HCT116 (cell line): ENCODE data around the gene GRK2. TPM values are rescaled to one million over a fixed set of nuclear protein-coding genes. Genes with fewer than 3 reads are reported as not detected.

Source experiments
- ATAC-seq: fragments of 200-7000 bp; cut with Tn5 transposase; 2 replicates; pipeline ENCODE4 v1.9.1; 2020; ENCODE audit warnings: mild to moderate bottlenecking, moderate library complexity
- BruUV-seq: library from RNA; stranded (reverse); fragments of 400-500 nt; replicated peaks from 2 replicates; lab custom pipeline; 2021; lab: Mats Ljungman, UMichigan
- CTCF ChIA-PET: fragments of 300-600 bp; sonication (Branson Sonifier 250); formaldehyde crosslinking; loops from one replicate; lab custom pipeline; 2021; ENCODE audit warnings: antibody characterized with exemption; lab: Charles Lee
- POLR2A ChIA-PET: fragments of 300-600, 350-600 bp; sonication (Branson Sonifier 250); formaldehyde crosslinking; loops from one replicate; lab custom pipeline; 2021; ENCODE audit warnings: antibody characterized with exemption; lab: Charles Lee
- RAD21 ChIA-PET, 2 experiments: fragments of 300-600 bp; sonication (Branson Sonifier 250); formaldehyde crosslinking; loops; one replicate each; lab custom pipeline; 2023; ENCODE audit warnings: low total read pairs in 2 of 2; ENCODE audit not compliant: uncharacterized antibody in 2 of 2, unreplicated experiment in 2 of 2, low non-redundant PET in 1 of 2; lab: Charles Lee
- DNase-seq: peaks from one replicate; pipeline ENCODE4 v3.0.0-alpha.2; 2010; ENCODE audit warnings: low read depth, low spot score
- H2AFZ ChIP-seq: fragments of 200-600 bp; shearing (Covaris generic), sonication (generic); 2 replicates; pipeline ENCODE4 v1.6.1; 2017; ENCODE audit warnings: low read depth, mixed run types, mixed read lengths, antibody characterized with exemption, low read length; ENCODE audit not compliant: poor library complexity, severe bottlenecking
- H3K27ac ChIP-seq: 2 replicates; pipeline ENCODE4 v1.5.1; 2012; ENCODE audit warnings: low read depth, low read length
- H3K27me3 ChIP-seq: fragments of 200-600 bp; sonication (generic); 2 replicates; pipeline ENCODE4 v1.6.1; 2016; ENCODE audit warnings: mixed run types, low read length, mixed read lengths; ENCODE audit not compliant: insufficient read depth
- H3K36me3 ChIP-seq, 2 experiments: fragments of 200-500 bp in 1 of 2; fragments of 200-600 bp in 1 of 2; sonication (Bioruptor generic) in 1 of 2; sonication (generic) in 1 of 2; 2 replicates each; pipeline versions ENCODE4 v1.5.1 to v1.6.1; 2014 to 2016; ENCODE audit warnings: low read length in 2 of 2, inconsistent platforms in 1 of 2, mixed read lengths in 1 of 2, mixed run types in 1 of 2; ENCODE audit not compliant: insufficient read depth in 2 of 2, control insufficient read depth in 1 of 2
- H3K4me1 ChIP-seq, 2 experiments: fragments of 200-600 bp in 1 of 2; sonication (generic) in 1 of 2; 2 replicates each; pipeline versions ENCODE4 v1.5.1 to v1.6.1; 2012 to 2017; ENCODE audit warnings: low read length in 2 of 2, inconsistent platforms in 1 of 2, mild to moderate bottlenecking in 1 of 2, mixed read lengths in 1 of 2, mixed run types in 1 of 2, moderate library complexity in 1 of 2; ENCODE audit not compliant: insufficient read depth in 2 of 2, control insufficient read depth in 1 of 2
- H3K4me2 ChIP-seq: fragments of 200-600 bp; sonication (generic); 2 replicates; pipeline ENCODE4 v1.6.1; 2017; ENCODE audit warnings: mixed run types, low read length, mixed read lengths
- H3K4me3 ChIP-seq, 2 experiments: fragments of 200-600 bp in 1 of 2; sonication (generic) in 1 of 2; replicated peaks in 1 of 2; 2 replicates each; pipeline ENCODE4 v1.5.1; 2011 to 2016; ENCODE audit warnings: low read length in 2 of 2, control low read depth in 1 of 2, low read depth in 1 of 2, mild to moderate bottlenecking in 1 of 2, mixed read lengths in 1 of 2, mixed run types in 1 of 2
- H3K79me2 ChIP-seq: fragments of 200-600 bp; sonication (generic); 2 replicates; pipeline ENCODE4 v1.6.1; 2017; ENCODE audit warnings: mild to moderate bottlenecking, mixed run types, low read length, moderate library complexity, mixed read lengths; ENCODE audit not compliant: insufficient read depth
- H3K9ac ChIP-seq: fragments of 200-600 bp; sonication (generic); 2 replicates; pipeline ENCODE4 v1.6.1; 2016; ENCODE audit warnings: low read length, mixed read lengths
- H3K9me2 ChIP-seq: fragments of 200-600 bp; sonication (generic), shearing (Covaris generic); 2 replicates; pipeline ENCODE4 v1.6.1; 2017; ENCODE audit warnings: mixed run types, mild to moderate bottlenecking, moderate library complexity; ENCODE audit not compliant: insufficient read depth
- H3K9me3 ChIP-seq, 2 experiments: fragments of 200-500 bp in 1 of 2; fragments of 200-600 bp in 1 of 2; sonication (Bioruptor generic) in 1 of 2; sonication (generic) in 1 of 2; 2 replicates each; pipeline ENCODE4 v1.6.1; 2014 to 2017; ENCODE audit warnings: low read length in 2 of 2, mixed read lengths in 2 of 2, inconsistent platforms in 1 of 2, low read depth in 1 of 2, mild to moderate bottlenecking in 1 of 2, mixed run types in 1 of 2, moderate library complexity in 1 of 2; ENCODE audit not compliant: control insufficient read depth in 1 of 2, insufficient read depth in 1 of 2
- H4K20me1 ChIP-seq: fragments of 200-600 bp; sonication (generic), shearing (Covaris generic); 2 replicates; pipeline ENCODE4 v1.6.1; 2017; ENCODE audit warnings: mixed run types, mild to moderate bottlenecking, moderate library complexity; ENCODE audit not compliant: insufficient read depth
- ATF3 ChIP-seq: IDR thresholded peaks from 2 replicates; pipeline ENCODE4 v1.6.1; 2012
- CBX3 ChIP-seq: IDR thresholded peaks from 2 replicates; pipeline ENCODE4 v1.6.1; 2012; ENCODE audit warnings: low read depth
- CEBPB ChIP-seq: IDR thresholded peaks from 2 replicates; pipeline ENCODE4 v1.6.1; 2012; ENCODE audit warnings: low read depth
- EGR1 ChIP-seq: IDR thresholded peaks from 2 replicates; pipeline ENCODE4 v1.6.1; 2012; ENCODE audit warnings: low read depth
- ELF1 ChIP-seq: IDR thresholded peaks from 2 replicates; pipeline ENCODE4 v1.6.1; 2012; ENCODE audit warnings: low read depth, borderline replicate concordance
- EZH2phosphoT487 ChIP-seq: fragments of 200-600 bp; IDR thresholded peaks from 2 replicates; pipeline ENCODE4 v1.6.1; 2018; ENCODE audit warnings: antibody characterized with exemption, borderline replicate concordance
- FOSL1 ChIP-seq: IDR thresholded peaks from 2 replicates; pipeline ENCODE4 v1.6.1; 2012; ENCODE audit warnings: low read depth
- JUND ChIP-seq: IDR thresholded peaks from 2 replicates; pipeline ENCODE4 v1.6.1; 2012
- MAX ChIP-seq: IDR thresholded peaks from 2 replicates; pipeline ENCODE4 v1.6.1; 2012
- POLR2A ChIP-seq: IDR thresholded peaks from 2 replicates; pipeline ENCODE4 v1.7.0; 2011; ENCODE audit warnings: borderline replicate concordance; ENCODE audit not compliant: insufficient read depth, insufficient read length; ENCODE audit errors: extremely low read depth
- POLR2AphosphoS5 ChIP-seq: IDR thresholded peaks from 2 replicates; pipeline ENCODE4 v1.6.1; 2011; ENCODE audit warnings: mild to moderate bottlenecking, low read depth, low read length, moderate library complexity
- RAD21 ChIP-seq: IDR thresholded peaks from 2 replicates; pipeline ENCODE4 v1.6.1; 2012; ENCODE audit warnings: low read depth, mild to moderate bottlenecking
- REST ChIP-seq: IDR thresholded peaks from 2 replicates; pipeline ENCODE4 v1.6.1; 2012; ENCODE audit warnings: low read depth
- SIN3A ChIP-seq: IDR thresholded peaks from 2 replicates; pipeline ENCODE4 v1.6.1; 2012; ENCODE audit warnings: low read depth
- SP1 ChIP-seq: IDR thresholded peaks from 2 replicates; pipeline ENCODE4 v1.6.1; 2012; ENCODE audit warnings: low read depth
- TCF7L2 ChIP-seq: IDR thresholded peaks from 2 replicates; pipeline ENCODE4 v1.7.0; 2011; ENCODE audit warnings: borderline replicate concordance, inconsistent platforms; ENCODE audit not compliant: insufficient read depth, insufficient read length; ENCODE audit errors: extremely low read depth
- YY1 ChIP-seq: IDR thresholded peaks from 2 replicates; pipeline ENCODE4 v1.6.1; 2011; ENCODE audit warnings: low read length, low read depth, moderate library complexity, mild to moderate bottlenecking; ENCODE audit not compliant: insufficient replicate concordance; ENCODE audit errors: extremely low read depth
- ZBTB33 ChIP-seq: IDR thresholded peaks from 2 replicates; pipeline ENCODE4 v1.6.1; 2011; ENCODE audit warnings: mild to moderate bottlenecking, low read length, moderate library complexity; ENCODE audit not compliant: insufficient replicate concordance; ENCODE audit errors: extremely low read depth
- ZFX ChIP-seq: fragments of 450-650 bp; IDR thresholded peaks from 2 replicates; pipeline ENCODE4 v1.6.1; 2017
- intact Hi-C: fragments of 100-400 bp; cut with micrococcal nuclease; formaldehyde crosslinking; loops from 2 replicates; pipeline ENCODE4 v1.10.0; 2022
- total RNA-seq: library from RNA; stranded (reverse); gene quantifications from one replicate; pipeline ENCODE4 v1.2.1, GENCODE V29; 2021; ENCODE audit not compliant: unreplicated experiment

Gene GRK2
- total RNA-seq, 1 experiment from 2014 or later: 83.0 TPM

GRCh38 chr11:67288452-67289225, 22.4 kb downstream of the GRK2 start:
- H3K27ac ChIP-seq: peak overlapping the region; percentile 100
- H3K9me2 ChIP-seq: no peaks in the 10 kb centered on the region
- TF ChIP-seq RAD21: no peak
- peak; percentile 48 for TF ChIP-seq EGR1
- no peak for TF ChIP-seq REST
- TF ChIP-seq ZBTB33: no peak
- peak; percentile 86 for TF ChIP-seq ZFX
- no peak for TF ChIP-seq EZH2phosphoT487
- no peak for TF ChIP-seq FOSL1
- no peak; the same call in 1 of the 2 replicates for TF ChIP-seq ELF1
- TF ChIP-seq JUND: no peak
- peak; percentile 95 for TF ChIP-seq CEBPB
- peak; percentile 59 for TF ChIP-seq POLR2A
- TF ChIP-seq ATF3: no peak
- TF ChIP-seq SP1: peak; percentile 16; the same call in 1 of the 2 replicates
- TF ChIP-seq SIN3A: peak; percentile 52; the same call in 1 of the 2 replicates
- TF ChIP-seq CBX3: no peak
- TF ChIP-seq YY1: no peak
- TF ChIP-seq POLR2AphosphoS5: peak; percentile 75
- peak; percentile 70 for TF ChIP-seq MAX
- TF ChIP-seq TCF7L2: peak; percentile 9
- H3K9ac ChIP-seq: peak overlapping the region; percentile 93
- peak overlapping the region; percentile 74 to 91 for H3K4me3 ChIP-seq
- no peaks in the 10 kb centered on the region for H3K27me3 ChIP-seq
- peaks cover 28% of the 10 kb centered on the region; the same call in 1 of the 2 replicates for H3K79me2 ChIP-seq
- ChIA-PET RAD21 (no interaction called here), CTCF (interaction anchor here (1.2 to 1.6 kb wide), 4 partner anchors 14 to 63 kb away, joined by 4 to 5 read pairs (median 5); partner anchors contain the start of gene SSH3), POLR2A (interaction anchor here (2.1 kb wide), 1 partner anchor 14 kb away, joined by 11 read pairs; the partner anchor contains the start of gene SSH3)
- no peaks in the 10 kb centered on the region for H3K9me3 ChIP-seq
- intact Hi-C loops: no loop called here
- no peak overlapping the region for H2AFZ ChIP-seq
- peak; percentile 78 for ATAC-seq
- H3K4me2 ChIP-seq: peak overlapping the region; percentile 98
- peak; percentile 54 for DNase-seq
- peaks cover 13 to 29% of the 10 kb centered on the region in 2 experiments for H3K4me1 ChIP-seq
- no peaks in the 10 kb centered on the region for H4K20me1 ChIP-seq
- peaks cover 11 to 38% of the 10 kb centered on the region in 2 experiments; a peak in 3 of 4 replicates for H3K36me3 ChIP-seq
- no TSS peak for BruUV-seq
